ENCODE results near the gene GXYLT2. TPM values are rescaled to one million over a fixed set of nuclear protein-coding genes. Genes with fewer than 3 reads are reported as not detected.

GXYLT2 gene
- total and polyA plus RNA-seq, 2 experiments from 2014 or later = 2.0 to 5.8 TPM

GRCh38 chr3:72982609-72983366 is 94.9 kb downstream of the GXYLT2 start (continued):
- TF ChIP-seq STAT1 (IDR thresholded peaks at IDR 0.05; ENCODE audit: unreplicated experiment) (no peak), CTCF (conservative IDR thresholded peaks at IDR 0.05; ENCODE audit: low read depth in 2 of 2) (no peak), EZH2phosphoT487 (IDR thresholded peaks at IDR 0.05; ENCODE audit: unreplicated experiment) (no peak), ZNF114 (CRISPR knock-in tag; IDR thresholded peaks at IDR 0.05) (no peak), ZNF331 (CRISPR knock-in tag; IDR thresholded peaks at IDR 0.05; ENCODE audit: low read depth) (no peak)
- TF ChIP-seq, protein P1, sequence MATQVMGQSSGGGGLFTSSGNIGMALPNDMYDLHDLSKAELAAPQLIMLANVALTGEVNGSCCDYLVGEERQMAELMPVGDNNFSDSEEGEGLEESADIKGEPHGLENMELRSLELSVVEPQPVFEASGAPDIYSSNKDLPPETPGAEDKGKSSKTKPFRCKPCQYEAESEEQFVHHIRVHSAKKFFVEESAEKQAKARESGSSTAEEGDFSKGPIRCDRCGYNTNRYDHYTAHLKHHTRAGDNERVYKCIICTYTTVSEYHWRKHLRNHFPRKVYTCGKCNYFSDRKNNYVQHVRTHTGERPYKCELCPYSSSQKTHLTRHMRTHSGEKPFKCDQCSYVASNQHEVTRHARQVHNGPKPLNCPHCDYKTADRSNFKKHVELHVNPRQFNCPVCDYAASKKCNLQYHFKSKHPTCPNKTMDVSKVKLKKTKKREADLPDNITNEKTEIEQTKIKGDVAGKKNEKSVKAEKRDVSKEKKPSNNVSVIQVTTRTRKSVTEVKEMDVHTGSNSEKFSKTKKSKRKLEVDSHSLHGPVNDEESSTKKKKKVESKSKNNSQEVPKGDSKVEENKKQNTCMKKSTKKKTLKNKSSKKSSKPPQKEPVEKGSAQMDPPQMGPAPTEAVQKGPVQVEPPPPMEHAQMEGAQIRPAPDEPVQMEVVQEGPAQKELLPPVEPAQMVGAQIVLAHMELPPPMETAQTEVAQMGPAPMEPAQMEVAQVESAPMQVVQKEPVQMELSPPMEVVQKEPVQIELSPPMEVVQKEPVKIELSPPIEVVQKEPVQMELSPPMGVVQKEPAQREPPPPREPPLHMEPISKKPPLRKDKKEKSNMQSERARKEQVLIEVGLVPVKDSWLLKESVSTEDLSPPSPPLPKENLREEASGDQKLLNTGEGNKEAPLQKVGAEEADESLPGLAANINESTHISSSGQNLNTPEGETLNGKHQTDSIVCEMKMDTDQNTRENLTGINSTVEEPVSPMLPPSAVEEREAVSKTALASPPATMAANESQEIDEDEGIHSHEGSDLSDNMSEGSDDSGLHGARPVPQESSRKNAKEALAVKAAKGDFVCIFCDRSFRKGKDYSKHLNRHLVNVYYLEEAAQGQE (IDR thresholded peaks at IDR 0.05; ENCODE audit: unreplicated experiment) = no peak

DNA sequence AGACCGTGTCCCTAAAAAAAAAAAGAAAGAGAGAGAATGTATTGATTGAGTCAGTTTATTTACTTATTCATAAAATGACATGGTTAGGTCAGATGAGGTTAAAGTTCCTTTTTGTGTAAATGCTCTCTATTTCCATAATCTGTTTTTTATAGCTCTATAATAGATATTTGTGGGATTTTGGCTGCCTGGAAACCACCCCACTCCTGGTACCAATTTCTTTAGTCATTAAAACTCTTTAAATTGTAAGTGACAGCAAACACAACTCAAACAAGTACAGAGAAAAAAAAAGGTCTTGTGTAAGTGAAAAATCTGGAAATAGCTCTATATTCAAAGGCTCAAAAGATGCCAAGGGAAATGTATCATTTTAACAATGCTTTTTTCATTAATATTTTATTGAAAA is 97.7 kb downstream of the GXYLT2 start:
- DNase-seq (ENCODE audit: low spot score) = no peak
- TF ChIP-seq, protein P1 (IDR thresholded peaks at IDR 0.05; ENCODE audit: unreplicated experiment) = no peak
- no peak for TF ChIP-seq STAT1 (IDR thresholded peaks at IDR 0.05; ENCODE audit: unreplicated experiment)
- TF ChIP-seq EZH2phosphoT487 (IDR thresholded peaks at IDR 0.05; ENCODE audit: unreplicated experiment) = no peak
- no peak overlapping the region for H3K27ac Mint-ChIP-seq
- H3K9me3 Mint-ChIP-seq = peaks cover 19% of the 10 kb centered on the region
- H2AFZ ChIP-seq = no peak overlapping the region
- H3K9me2 ChIP-seq (ENCODE audit: insufficient read depth) = no peaks in the 10 kb centered on the region
- no peaks in the 10 kb centered on the region for H3K27me3 ChIP-seq (ENCODE audit: insufficient read depth)
- no peaks in the 10 kb centered on the region for H4K20me1 ChIP-seq (replicated peaks; ENCODE audit: insufficient read depth)
- no peak overlapping the region for H3K4me2 ChIP-seq
- H3K4me3 ChIP-seq = no peak overlapping the region
- ATAC-seq = no peak
- no peak overlapping the region for H3K4me3 Mint-ChIP-seq
- no peak overlapping the region for H3K27ac ChIP-seq (ENCODE audit: low read depth)
- H3K36me3 ChIP-seq (ENCODE audit: insufficient read depth) = no peaks in the 10 kb centered on the region; the same call in none of the 2 replicates
- H3K27me3 Mint-ChIP-seq (ENCODE audit: insufficient read depth, low read depth, poor library complexity) = peaks cover 2% of the 10 kb centered on the region
- no peaks in the 10 kb centered on the region for H3K4me1 Mint-ChIP-seq
- H3K4me1 ChIP-seq (ENCODE audit: insufficient read depth) = no peaks in the 10 kb centered on the region
- no peaks in the 10 kb centered on the region for H3F3A ChIP-seq (replicated peaks; ENCODE audit: low read depth)
- H3K79me2 ChIP-seq (replicated peaks; ENCODE audit: insufficient read depth) = no peaks in the 10 kb centered on the region
- H3K36me3 Mint-ChIP-seq (ENCODE audit: low read depth) = peaks cover 9% of the 10 kb centered on the region

Measured in GM23338 (cell line).